GM19372 (cell line): ENCODE measurements around the gene DSCAML1.

Experiments used
- ATAC-seq: cut with Tn5 transposase; IDR thresholded peaks from one replicate; pipeline ENCODE4 v1.9.1; 2021; ENCODE audit warnings: mild to moderate bottlenecking, low read depth, moderate library complexity; ENCODE audit not compliant: unreplicated experiment

The DSCAML1 gene

DNA sequence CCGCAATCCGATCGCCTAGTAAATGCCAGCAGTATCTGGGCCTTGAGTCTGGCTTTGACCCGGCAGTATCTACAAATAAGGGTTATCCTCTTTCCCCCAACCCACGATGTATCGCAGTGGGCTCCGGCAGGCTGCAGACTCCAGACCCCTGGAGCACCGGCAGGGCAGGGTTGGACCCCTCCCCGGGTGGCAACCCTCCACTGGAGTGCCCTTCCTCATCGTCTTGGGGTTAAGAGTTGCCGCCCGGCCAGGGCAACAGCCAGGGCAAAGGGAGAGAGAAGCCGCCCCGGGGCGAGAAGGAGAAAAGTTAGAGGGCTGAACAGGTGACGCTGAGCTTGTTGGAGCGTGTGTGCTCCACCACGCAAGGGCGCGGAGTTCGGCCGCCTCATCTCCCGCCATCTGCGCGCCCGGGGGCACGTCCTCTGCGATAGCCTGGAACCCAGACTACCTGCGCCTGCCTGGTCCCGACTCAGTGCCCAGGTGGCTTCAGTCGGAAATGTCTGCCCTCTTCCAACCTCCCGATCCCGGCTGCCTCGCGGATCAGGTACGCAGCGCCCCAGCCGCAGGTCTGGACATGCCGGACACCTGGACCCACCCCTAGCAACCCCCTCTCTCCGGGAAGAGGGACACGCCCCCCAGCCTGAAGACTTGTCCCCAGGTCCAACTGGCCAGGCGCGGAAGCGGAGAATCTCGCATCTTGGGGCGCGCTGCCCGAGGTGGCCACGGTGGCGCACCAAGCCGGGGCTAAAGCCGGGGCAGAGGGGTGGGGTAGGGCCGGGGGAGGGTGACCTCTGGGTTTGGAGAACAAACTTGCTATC lies 1.2 kb downstream of the DSCAML1 start:
- no peak for ATAC-seq

DNA sequence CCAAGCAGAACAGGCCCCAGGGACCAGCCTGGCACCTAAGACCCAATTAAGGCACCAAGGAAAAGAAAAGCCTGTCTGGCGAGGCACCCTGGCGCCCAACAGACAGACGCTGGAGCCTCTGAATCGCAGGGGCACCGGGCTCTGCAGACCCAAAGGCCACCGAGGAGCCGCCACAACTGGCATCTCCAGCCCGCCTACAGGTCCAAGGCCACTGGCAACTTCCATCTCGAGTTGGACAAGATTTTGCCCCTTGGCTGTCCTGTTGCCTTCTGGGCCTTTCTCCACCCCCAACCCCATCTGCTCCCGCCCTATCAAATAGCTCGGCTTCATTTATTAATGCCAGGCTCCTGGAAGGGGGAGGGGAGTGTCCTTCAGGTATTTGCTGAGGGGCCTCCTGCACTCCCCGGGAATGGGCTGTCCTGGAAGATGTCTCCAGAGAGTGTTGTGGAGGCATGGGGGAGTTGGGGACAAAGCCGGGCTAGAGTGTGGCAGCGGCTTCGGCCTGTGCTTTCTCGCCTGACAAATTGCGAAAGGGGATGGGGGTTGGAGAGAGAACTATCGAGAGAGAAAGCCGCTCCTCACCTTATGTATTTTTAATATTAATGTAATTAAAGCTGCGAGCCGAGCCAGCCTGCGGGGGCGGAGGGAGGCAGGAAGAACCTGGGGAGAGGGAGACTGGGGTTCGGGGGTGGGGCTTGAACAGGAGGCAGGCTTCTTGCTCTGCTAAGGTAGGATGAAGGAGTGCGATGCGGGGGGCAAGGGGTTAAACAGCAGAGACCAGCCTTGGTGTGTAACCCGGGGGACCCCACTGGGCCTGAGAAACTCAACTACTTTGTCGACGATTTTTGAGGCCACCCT lies 2.0 kb downstream of the DSCAML1 start:
- no peak for ATAC-seq

DNA sequence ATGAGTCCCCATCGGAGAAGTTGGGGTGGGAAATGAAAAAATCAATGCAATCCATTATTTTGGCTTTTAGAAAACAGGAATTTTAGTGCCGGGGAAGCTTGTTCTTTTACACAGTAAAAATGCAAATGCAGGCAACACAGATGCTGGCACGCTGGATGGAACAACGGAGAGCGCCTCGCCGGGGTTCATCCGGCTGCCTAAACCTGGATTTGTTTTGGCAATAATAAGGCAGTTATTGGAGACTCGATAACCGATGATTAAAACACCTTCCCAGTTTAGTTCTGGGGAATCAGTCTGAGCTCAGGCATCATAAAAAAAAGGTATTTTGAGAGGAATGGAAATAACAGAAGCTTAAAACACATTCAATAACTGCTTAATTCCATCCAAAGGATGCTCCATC lies 2.9 kb downstream of the DSCAML1 start:
- ATAC-seq, result no peak

DNA sequence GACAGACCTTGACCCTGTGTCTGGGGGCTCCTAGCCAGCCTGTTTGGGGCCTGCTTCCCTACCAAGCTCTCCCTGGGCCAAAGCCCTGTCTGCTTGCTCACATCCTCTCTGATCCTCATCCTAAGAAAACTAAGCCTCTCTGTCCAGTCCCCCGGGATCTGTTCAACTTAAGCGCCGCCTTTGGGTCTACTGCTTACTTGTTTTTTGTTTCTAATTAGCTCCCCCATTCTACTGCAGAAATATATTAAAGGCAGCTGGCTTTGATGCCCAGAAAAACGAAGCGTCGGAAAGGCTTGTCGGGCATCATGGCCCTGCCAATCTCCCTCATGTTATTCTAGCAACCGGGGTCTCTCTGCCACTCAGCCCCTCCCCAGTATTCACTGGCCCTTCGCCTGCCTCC lies 3.4 kb downstream of the DSCAML1 start:
- no peak for ATAC-seq

DNA sequence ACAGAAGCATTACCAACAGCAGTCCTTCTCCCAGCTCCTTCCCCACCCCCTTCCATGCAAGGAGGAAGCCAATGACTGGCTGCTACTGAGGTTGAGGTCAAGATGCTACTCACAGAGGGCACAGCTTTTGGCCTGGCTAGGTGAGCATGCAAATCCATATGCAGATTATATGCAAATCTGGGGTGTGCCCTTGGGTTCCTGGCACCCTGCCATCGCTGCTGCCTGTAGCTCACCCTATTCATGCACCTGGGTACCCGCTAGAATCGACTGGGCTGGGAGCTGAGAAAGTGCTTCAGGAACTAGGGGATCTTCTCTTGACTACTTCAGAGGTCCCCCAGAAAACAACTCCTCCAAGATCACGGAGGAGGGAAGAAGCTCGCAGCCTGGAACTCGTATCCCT lies 4.0 kb downstream of the DSCAML1 start:
- no peak for ATAC-seq

DNA sequence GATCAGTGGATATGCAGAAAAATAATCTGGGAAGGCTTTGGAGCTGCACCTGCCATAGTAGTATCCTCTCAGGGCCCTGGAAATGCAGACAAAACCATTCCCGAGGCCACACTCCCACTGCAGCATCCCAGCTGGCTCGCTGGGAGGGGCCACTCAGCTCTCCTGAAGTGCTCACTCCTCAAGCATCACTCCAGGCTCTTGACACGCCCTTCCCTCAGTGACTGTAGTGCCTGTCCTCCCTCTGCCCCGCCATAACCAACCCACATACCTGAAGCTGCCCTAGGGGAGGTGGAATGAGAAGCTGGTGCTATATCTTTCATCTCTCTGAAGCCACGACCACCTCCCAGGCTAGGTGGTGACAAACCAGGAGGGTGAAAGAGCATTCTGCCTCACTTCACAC lies 4.8 kb downstream of the DSCAML1 start:
- ATAC-seq, result no peak

DNA sequence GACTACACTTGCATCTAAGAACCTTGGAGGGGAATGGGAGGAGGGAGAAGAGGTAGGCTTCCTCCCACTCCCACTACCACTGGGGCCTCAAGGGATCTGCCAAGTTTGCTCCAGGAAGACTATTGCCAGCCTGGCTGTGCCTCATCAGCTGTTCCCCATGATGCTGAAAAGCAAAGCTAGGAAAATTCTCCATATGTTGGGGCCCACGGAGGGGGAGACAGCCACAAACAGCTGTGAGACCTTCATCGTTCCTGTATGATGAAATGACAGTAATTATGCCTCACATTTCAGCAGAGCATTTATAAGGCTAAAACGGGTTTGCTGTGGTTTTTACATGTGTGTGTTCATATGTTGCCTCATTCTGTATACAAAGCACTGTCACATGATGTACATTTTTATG lies 6.7 kb downstream of the DSCAML1 start:
- ATAC-seq, result no peak

DNA sequence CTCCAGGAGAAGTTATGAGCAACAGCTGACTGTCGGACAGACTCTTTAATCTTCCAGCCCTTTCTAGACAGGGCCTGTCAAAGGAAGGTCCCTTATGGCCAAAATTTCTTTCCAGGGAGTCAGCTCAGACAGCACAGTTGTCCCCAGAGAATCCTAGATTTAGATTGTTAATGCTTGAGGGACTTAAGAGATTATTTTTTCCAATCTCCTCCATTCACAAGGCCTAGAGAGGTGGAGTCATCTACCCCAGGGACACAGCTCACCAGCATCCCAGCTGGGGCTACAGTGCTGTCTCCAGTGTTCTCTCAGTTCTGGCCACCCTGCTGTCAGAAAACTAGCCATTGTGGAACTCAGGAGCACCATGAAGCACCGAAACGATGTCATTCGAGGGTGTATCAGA lies 7.8 kb downstream of the DSCAML1 start:
- ATAC-seq, result no peak

DNA sequence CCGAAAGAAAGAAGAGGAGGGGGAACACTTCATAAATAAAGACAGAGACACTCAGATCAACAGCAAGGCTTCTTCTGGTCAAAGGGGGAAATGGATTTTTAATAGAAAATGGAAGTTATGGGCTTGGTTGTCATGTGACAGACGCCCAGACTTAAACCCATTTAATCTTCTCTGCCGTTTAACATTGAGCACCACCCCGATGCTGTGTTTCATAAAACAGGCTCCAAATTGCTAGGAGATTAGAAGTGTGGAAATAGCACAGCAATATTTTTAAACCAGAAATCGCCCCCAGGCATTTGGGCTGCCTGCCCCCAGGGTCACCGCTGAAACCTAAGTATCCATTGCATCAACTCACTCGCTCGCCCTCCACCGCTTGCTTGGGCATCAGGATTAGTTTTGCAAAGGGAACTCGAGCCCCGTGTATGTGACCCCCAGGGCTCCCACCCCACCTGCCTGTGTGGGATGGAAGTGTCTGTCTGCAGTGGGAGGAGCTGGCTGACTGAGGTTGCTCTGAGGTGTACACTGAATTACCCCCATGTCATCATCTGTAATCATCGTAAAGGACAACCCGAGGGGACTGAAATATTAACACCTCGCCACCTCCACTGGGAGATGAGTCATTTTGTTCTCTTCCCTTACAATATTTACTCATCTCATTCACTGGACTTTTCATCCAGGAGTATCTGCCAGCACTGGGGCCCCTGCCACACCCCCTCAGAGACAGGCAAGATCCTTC lies 10.7 kb downstream of the DSCAML1 start:
- ATAC-seq, result no peak

DNA sequence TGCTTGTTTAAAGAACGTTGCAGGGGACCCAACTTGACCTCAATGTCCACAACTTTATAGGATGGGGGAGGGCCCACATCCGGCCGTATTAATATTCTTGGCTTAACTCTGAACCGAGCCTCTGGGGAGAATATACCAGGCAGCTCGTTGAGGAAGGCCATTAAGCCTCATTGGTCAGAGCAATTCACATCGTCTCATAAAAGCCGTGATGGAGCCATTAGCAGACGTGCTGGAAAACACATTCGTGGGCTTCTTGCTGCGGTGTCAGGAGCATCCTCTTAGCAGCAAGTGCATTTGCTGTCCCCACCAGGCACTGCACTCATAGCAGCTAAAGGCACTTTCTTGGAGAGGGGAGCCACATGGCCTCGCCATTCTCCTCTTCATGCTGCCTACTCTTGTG lies 14.9 kb downstream of the DSCAML1 start:
- ATAC-seq, result no peak

DNA sequence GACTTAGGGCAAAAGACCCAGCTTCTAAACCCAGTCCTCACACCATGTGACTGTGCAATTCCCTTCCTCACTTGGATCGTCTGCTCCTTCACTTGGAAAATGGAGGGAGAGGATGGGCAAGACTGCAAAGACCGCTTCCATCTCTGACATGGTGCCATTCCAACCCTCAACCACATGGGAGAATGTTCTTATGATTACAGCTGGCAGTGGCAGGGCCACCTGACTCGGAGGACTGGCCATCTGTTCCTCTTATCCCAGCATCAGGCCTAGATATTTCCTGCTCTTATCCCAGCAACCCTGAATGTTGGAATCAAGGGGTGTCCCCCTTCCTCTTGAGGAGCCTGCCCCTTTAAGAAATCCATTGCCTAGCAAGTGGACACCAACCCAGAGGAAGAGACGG lies 15.4 kb downstream of the DSCAML1 start:
- ATAC-seq, result no peak

DNA sequence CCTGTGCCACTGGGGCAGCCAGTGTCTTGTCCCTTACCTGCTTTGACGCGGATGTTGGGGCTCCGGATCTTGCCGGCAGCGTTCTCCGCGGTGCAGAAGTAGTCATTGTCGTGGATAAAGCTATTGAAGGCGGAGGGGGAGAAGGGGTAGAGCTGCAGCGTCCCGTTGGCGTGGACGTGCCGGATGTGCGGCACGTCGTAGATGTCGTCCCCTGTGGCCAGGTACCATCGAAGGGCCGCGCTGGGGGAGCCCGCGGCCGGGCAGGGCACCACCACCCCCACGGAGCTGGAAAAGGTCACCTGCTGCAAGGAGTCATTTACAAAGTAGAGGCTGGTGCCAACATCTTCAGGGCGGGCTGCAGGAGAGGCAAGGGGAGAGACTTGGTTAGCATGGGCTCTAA lies 16.6 kb downstream of the DSCAML1 start:
- no peak for ATAC-seq

DNA sequence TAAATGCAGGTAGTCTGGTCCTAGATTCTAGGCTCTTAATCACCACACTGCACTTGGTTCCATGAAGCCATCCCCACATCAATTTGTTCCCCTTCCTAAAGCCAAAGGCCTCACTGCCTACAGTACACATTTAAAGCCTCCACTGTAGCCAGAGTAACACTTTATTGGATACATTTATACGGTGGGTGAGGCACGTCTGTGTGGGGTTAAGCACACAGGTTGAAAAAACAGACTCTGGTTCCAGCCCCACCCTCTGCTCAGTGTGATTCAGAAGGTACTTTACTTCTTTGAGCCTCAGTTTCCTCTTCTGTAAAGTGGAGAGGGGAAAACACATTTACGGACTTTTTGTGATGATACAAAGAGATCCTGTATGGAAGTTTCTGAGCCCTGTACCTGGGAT lies 22.5 kb downstream of the DSCAML1 start:
- no peak for ATAC-seq

DNA sequence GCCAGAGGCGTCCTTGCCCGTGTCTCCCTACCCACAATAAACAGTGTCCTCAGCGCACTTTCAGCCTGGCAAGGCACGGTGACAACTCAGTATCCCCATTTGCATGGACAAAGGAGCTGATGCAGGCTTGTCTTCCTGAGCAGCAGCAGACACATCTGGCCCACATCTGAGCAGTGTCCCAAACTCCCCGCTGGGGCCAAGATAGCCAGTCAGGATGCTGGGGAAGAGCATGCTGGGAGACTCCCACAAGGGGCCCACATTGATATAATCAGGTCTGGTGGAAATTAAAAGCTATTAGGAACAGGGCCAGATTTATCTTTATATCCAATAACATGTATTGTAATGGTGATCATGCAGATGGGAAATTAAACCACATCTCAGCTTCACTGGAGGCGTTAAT lies 24.7 kb downstream of the DSCAML1 start:
- no peak for ATAC-seq

DNA sequence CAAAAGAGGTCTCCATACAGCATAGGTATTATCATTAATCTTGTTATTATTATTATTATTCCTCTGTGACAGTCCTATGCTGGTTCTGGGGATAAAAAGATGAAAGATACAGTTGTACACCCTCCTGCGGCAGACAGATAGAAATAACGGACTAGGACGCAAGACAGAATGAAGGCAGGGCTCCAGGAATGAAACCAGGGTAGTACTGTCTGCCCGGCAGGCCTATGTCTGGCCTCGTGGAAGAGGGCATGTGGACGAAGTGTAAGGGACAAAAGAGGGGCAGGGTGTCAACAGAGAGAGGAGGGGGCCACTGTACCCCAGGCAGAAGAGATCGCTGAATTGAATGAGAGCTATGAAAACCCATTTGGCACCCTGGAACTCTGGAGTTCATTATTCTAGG lies 25.2 kb downstream of the DSCAML1 start:
- no peak for ATAC-seq

DNA sequence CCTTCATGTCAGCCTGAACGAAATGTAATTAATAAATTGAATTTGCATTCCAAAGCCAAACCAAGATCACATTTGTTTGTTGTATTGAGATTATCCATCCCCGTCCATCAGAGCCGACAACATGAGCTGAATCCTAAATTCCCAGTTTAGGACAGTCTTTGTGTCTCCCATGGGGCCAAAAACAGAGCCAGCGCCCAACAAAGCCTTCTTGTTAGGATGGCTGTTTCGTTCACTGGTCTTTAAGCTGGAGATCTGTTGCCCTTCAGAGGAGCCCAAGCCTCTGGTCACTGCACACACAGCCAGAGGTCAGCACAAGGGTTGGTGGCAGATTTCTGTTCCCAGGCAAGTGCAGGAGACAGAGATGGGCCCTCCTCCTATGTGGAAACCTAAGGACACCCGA lies 25.8 kb downstream of the DSCAML1 start:
- no peak for ATAC-seq

DNA sequence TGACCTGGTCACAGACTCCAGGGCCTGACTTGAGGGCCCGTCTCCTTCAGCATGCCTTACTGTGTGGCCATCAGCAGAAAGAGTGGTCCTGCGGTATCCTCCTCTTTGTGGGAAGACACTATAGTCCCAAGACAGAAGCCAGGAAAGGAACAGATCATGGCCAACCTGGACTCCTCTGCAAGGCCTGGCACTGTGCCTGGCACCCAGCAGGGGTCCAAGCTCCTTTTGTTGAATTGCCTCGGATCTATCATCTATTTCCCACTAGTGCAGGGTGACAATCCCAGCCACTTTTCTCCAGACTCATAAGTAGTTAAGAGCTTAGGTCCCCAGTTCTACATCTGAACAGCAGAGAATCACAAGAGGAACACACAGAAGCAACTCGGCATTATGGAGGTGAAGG lies 27.0 kb downstream of the DSCAML1 start:
- ATAC-seq, result no peak

DNA sequence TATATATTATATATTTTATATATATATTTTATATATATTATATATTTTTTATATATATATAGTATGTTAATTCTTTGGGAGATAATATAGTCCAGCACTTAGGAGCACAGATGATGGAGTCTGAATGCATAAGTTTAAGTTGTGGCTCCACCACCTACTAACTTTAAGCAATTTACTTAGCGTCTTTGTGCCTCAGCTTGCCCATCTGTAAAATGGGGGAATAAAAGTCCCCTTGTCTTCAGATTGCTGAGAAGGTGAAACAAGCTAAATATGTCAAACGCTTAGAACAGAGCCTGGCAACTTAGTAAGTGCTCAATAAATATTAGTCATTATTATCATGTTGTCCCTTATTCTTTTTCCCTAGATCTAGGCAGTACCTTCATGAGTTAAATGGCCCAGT lies 27.5 kb downstream of the DSCAML1 start:
- ATAC-seq, result no peak

DNA sequence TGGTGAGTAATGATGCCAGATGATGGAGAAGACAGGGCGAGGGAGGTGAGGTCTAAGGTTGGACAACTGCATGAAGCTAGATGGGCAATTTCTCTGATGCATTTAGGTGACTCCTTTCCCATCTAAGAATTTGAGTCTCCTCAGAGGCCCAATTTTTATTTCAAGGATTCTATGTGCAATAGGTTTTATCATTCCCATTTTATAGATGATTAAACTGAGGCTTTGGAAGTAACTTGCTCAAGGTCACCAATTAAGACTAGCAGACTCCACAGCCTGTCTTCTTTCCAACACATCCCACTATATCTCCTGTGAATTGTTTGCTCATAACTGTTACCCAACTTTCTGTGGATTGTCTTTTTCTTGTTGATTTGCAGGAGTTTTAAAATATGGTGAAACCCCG lies 28.5 kb downstream of the DSCAML1 start:
- ATAC-seq, result no peak

DNA sequence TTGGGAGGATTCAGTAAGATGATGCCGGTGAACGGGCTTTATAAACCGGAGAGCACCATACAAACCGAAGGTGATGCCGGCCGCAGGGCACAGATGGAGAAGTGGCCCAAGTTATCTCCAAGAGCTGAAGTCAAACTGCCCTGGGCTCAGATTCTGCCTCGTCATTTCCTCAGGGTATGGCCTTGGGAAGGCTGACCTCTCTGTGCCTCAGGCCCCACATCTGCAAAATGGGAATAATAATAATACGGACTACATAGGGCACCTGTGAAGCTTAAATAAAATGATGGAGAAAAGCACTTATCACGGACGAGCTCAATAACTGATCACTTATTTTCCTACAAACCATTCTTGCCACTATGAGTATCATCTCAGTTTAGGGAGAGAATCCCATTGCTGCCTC lies 29.9 kb downstream of the DSCAML1 start:
- ATAC-seq, result no peak

DNA sequence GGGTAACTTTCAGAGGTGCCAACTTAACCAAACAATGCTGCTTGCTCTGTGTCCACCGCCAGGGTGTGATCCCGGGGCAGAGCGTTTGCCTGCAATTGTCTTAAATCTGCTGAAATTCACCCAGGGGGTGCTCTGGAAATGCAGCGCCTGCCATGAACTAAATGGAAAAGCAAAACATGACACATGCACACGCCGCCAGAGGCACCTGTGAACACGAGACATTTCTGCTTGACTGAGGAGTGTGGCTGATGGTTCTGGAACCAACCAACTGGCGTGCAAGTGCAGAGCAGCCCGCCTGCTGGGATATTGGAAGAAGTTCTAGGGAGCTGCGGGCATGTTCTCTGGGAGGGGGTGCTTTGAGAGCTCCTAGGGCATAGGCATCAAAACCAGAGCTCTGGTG lies 30.4 kb downstream of the DSCAML1 start:
- no peak for ATAC-seq
